ENCODE data around the gene TBC1D9B. TPM values are rescaled to one million over a fixed set of nuclear protein-coding genes. Genes with fewer than 3 reads are reported as not detected.

Gene TBC1D9B
- total RNA-seq, 1 donor from 2014 or later: 92.4 TPM

- H3K27me3 ChIP-seq: no peaks in the 10 kb centered on the region
- no peak for DNase-seq
- no peak for TF ChIP-seq CTCF (IDR thresholded peaks at IDR 0.05)
- peak overlapping the region; percentile 20 for H3K27ac ChIP-seq
- ATAC-seq: peak; percentile 16
- peaks cover 17% of the 10 kb centered on the region for H3K4me1 ChIP-seq
- peak overlapping the region; percentile 57 for H3K4me3 ChIP-seq
- H3K9me3 ChIP-seq: no peaks in the 10 kb centered on the region
- intact Hi-C loops (cut with DNase I): no loop called here
- peaks cover 22% of the 10 kb centered on the region for H3K36me3 ChIP-seq
Measured at GRCh38 chr5:179906795-179907555, 722 bp downstream of the TBC1D9B start.

- no peak for TF ChIP-seq CTCF (IDR thresholded peaks at IDR 0.05)
- ATAC-seq (no peak), DNase-seq (no peak)
- no peaks in the 10 kb centered on the region for H3K27me3 ChIP-seq
- peaks cover 17% of the 10 kb centered on the region for H3K4me1 ChIP-seq
- H3K27ac ChIP-seq: peak overlapping the region; percentile 20
- peak overlapping the region; percentile 57 for H3K4me3 ChIP-seq
- no peaks in the 10 kb centered on the region for H3K9me3 ChIP-seq
- peaks cover 29% of the 10 kb centered on the region for H3K36me3 ChIP-seq
- intact Hi-C loops (cut with DNase I): no loop called here
Measured at GRCh38 chr5:179906294-179906794, 1.4 kb downstream of the TBC1D9B start.

- no peaks in the 10 kb centered on the region for H3K27me3 ChIP-seq
- no peak for TF ChIP-seq CTCF (IDR thresholded peaks at IDR 0.05)
- peaks cover 34% of the 10 kb centered on the region for H3K36me3 ChIP-seq
- intact Hi-C loops (cut with DNase I): no loop called here
- ATAC-seq: no peak
- peaks cover 17% of the 10 kb centered on the region for H3K4me1 ChIP-seq
- H3K4me3 ChIP-seq: no peak overlapping the region
- no peak overlapping the region for H3K27ac ChIP-seq
- H3K9me3 ChIP-seq: no peaks in the 10 kb centered on the region
- no peak for DNase-seq
Measured at GRCh38 chr5:179905161-179905560, 2.5 kb downstream of the TBC1D9B start.

GRCh38 chr5:179904463-179905160 lies 3.1 kb downstream of the TBC1D9B start:
- ATAC-seq (no peak), DNase-seq (peak; percentile 52)
- H3K4me3 ChIP-seq: no peak overlapping the region
- peaks cover 17% of the 10 kb centered on the region for H3K4me1 ChIP-seq
- H3K27ac ChIP-seq: no peak overlapping the region
- H3K27me3 ChIP-seq: no peaks in the 10 kb centered on the region
- TF ChIP-seq CTCF (IDR thresholded peaks at IDR 0.05): no peak
- H3K36me3 ChIP-seq: peaks cover 40% of the 10 kb centered on the region
- H3K9me3 ChIP-seq: no peaks in the 10 kb centered on the region
- intact Hi-C loops (cut with DNase I): no loop called here

- intact Hi-C loops (cut with DNase I): no loop called here
- no peaks in the 10 kb centered on the region for H3K9me3 ChIP-seq
- no peak for TF ChIP-seq CTCF (IDR thresholded peaks at IDR 0.05)
- no peaks in the 10 kb centered on the region for H3K27me3 ChIP-seq
- no peak overlapping the region for H3K27ac ChIP-seq
- peaks cover 58% of the 10 kb centered on the region for H3K36me3 ChIP-seq
- ATAC-seq (no peak), DNase-seq (no peak)
- H3K4me3 ChIP-seq: no peak overlapping the region
- peaks cover 10% of the 10 kb centered on the region for H3K4me1 ChIP-seq
Measured at GRCh38 chr5:179902763-179903158, 4.9 kb downstream of the TBC1D9B start.

All from upper lobe of right lung (tissue), 1 donor.